Measurements from ENCODE around the gene TLE5. TPM values are rescaled to one million over a fixed set of nuclear protein-coding genes. Genes with fewer than 3 reads are reported as not detected.

Gene TLE5
- polyA plus RNA-seq, 3 donors, result 27.5 to 309 (median 34.4) TPM

- Histone ChIP-seq H3K4me2 (replicated peaks; ENCODE audit: extremely low read depth, low read length, poor library complexity, severe bottlenecking) (no peak overlapping the region), H3K79me2 (ENCODE audit: insufficient read depth, low read length) (no peaks in the 10 kb centered on the region), H4K20me1 (ENCODE audit: insufficient read depth, low read length) (peaks cover 27% of the 10 kb centered on the region), H3K27me3 (ENCODE audit: control insufficient read depth in 2 of 2, insufficient read depth in 2 of 2, low read length in 2 of 2) (peaks cover 0 to 15% of the 10 kb centered on the region in 2 donors), H3K27ac (ENCODE audit: low read depth in 1 of 2, low read length in 2 of 2) (no peak overlapping the region), H3K9me3 (replicated peaks in 1 of 2; ENCODE audit: control insufficient read depth in 1 of 2, insufficient read depth in 1 of 2, low read length in 2 of 2) (no peaks in the 10 kb centered on the region), H3K4me3 (replicated peaks in 1 of 3; ENCODE audit: low read depth in 2 of 3, low read length in 3 of 3) (no peak overlapping the region), H3K36me3 (replicated peaks in 1 of 2; ENCODE audit: control insufficient read depth in 1 of 2, insufficient read depth in 2 of 2, low read length in 2 of 2) (no peaks in the 10 kb centered on the region), H3K4me1 (ENCODE audit: control insufficient read depth in 1 of 2, insufficient read depth in 2 of 2, low read length in 2 of 2) (peaks cover 7 to 10% of the 10 kb centered on the region in 2 donors), H3K9ac (ENCODE audit: insufficient read depth, low read length, poor library complexity, severe bottlenecking) (no peak overlapping the region), H2AFZ (ENCODE audit: insufficient read depth, low read depth, low read length, poor library complexity, severe bottlenecking) (no peak overlapping the region)
- peaks cover 10% of the 10 kb centered on the region for H3K4me1 Mint-ChIP-seq
- no peak overlapping the region for H3K27ac Mint-ChIP-seq
- peaks cover 0 to 6% (median 0%) of the 10 kb centered on the region in 7 donors for H3K9me3 Mint-ChIP-seq
- no peaks in the 10 kb centered on the region for H3K36me3 Mint-ChIP-seq
- DNase-seq, result no peak
- intact Hi-C loops (cut with micrococcal nuclease), result loop anchor here (5.0 to 10.0 kb wide), 2 partner anchors 142 to 150 kb away; no protein-coding TSS in a partner anchor
- WGBS (ENCODE audit: insufficient coverage), result 64% methylated on average over 8 of the region's 10 CpGs
- no peak overlapping the region for H3K4me3 Mint-ChIP-seq
- H3K27me3 Mint-ChIP-seq (ENCODE audit: low read depth in 3 of 3), result peaks cover 2 to 35% (median 27%) of the 10 kb centered on the region in 3 donors
- TF ChIP-seq CTCF (IDR thresholded peaks at IDR 0.05), result no peak
Observed at GRCh38 chr19:3104708-3104983, 42.4 kb upstream of the TLE5 start.

- Histone ChIP-seq H4K20me1 (ENCODE audit: insufficient read depth, low read length) (peaks cover 21% of the 10 kb centered on the region), H3K27me3 (ENCODE audit: control insufficient read depth in 2 of 2, insufficient read depth in 2 of 2, low read length in 2 of 2) (peaks cover 0 to 34% of the 10 kb centered on the region in 2 donors), H2AFZ (ENCODE audit: insufficient read depth, low read depth, low read length, poor library complexity, severe bottlenecking) (no peak overlapping the region), H3K9ac (ENCODE audit: insufficient read depth, low read length, poor library complexity, severe bottlenecking) (no peak overlapping the region), H3K36me3 (replicated peaks in 1 of 2; ENCODE audit: control insufficient read depth in 1 of 2, insufficient read depth in 2 of 2, low read length in 2 of 2) (no peaks in the 10 kb centered on the region), H3K4me1 (ENCODE audit: control insufficient read depth in 1 of 2, insufficient read depth in 2 of 2, low read length in 2 of 2) (peaks cover 19 to 22% of the 10 kb centered on the region in 2 donors), H3K79me2 (ENCODE audit: insufficient read depth, low read length) (no peaks in the 10 kb centered on the region), H3K9me3 (replicated peaks in 1 of 2; ENCODE audit: control insufficient read depth in 1 of 2, insufficient read depth in 1 of 2, low read length in 2 of 2) (no peaks in the 10 kb centered on the region), H3K4me2 (replicated peaks; ENCODE audit: extremely low read depth, low read length, poor library complexity, severe bottlenecking) (no peak overlapping the region), H3K4me3 (replicated peaks in 1 of 3; ENCODE audit: low read depth in 2 of 3, low read length in 3 of 3) (no peak overlapping the region), H3K27ac (ENCODE audit: low read depth in 1 of 2, low read length in 2 of 2) (no peak overlapping the region)
- no peak overlapping the region for H3K27ac Mint-ChIP-seq
- H3K36me3 Mint-ChIP-seq, result peaks cover 0 to 3% of the 10 kb centered on the region in 2 donors
- H3K4me1 Mint-ChIP-seq, result peaks cover 19% of the 10 kb centered on the region
- no peak for TF ChIP-seq CTCF (IDR thresholded peaks at IDR 0.05)
- H3K9me3 Mint-ChIP-seq, result peaks cover 0 to under 1% (median 0%) of the 10 kb centered on the region in 7 donors
- WGBS (ENCODE audit: insufficient coverage), result 93% methylated on average over 30 of the region's 34 CpGs
- intact Hi-C loops (cut with micrococcal nuclease), result loop anchor here (5.0 to 10.0 kb wide), 2 partner anchors 140 to 148 kb away; no protein-coding TSS in a partner anchor
- H3K27me3 Mint-ChIP-seq (ENCODE audit: low read depth in 3 of 3), result peaks cover 9 to 52% (median 34%) of the 10 kb centered on the region in 3 donors
- H3K4me3 Mint-ChIP-seq, result no peak overlapping the region
- no peak for DNase-seq
Observed at GRCh38 chr19:3102239-3103140, 40.2 kb upstream of the TLE5 start.
